IMR-90 (cell line): ENCODE data around the gene CCNC. TPM values are rescaled to one million over a fixed set of nuclear protein-coding genes. Genes with fewer than 3 reads are reported as not detected.

Experiments
- ATAC-seq: fragments of 200-7000 bp; cut with Tn5 transposase; 2 replicates; pipeline ENCODE4 v1.9.1; 2020; ENCODE audit warnings: low read depth, mild to moderate bottlenecking, moderate library complexity
- BruUV-seq: library from RNA; stranded (reverse); fragments of 400-500 nt; replicated peaks from 2 replicates; lab custom pipeline; 2021; lab: Mats Ljungman, UMichigan
- CTCF ChIA-PET: fragments of 300-600 bp; formaldehyde crosslinking; extraction: SDS; loops from one replicate; lab custom pipeline; 2021; ENCODE audit warnings: antibody characterized with exemption; lab: Yijun Ruan, JAX
- POLR2A ChIA-PET: fragments of 300-600 bp; sonication (Branson Sonifier 250); formaldehyde crosslinking; loops from one replicate; lab custom pipeline; 2022; ENCODE audit warnings: antibody characterized with exemption; ENCODE audit not compliant: unreplicated experiment; lab: Charles Lee
- DNase-seq: peaks from one replicate; pipeline ENCODE4 v3.0.0; 2013
- H2AFZ ChIP-seq: replicated peaks from 2 replicates; pipeline ENCODE3; 2013; ENCODE audit warnings: low read length, mild to moderate bottlenecking; ENCODE audit not compliant: poor library complexity
- H2AK5ac ChIP-seq: 2 replicates; pipeline ENCODE4 v1.6.1; 2013; ENCODE audit warnings: low read depth, low read length, inconsistent platforms
- H2AK9ac ChIP-seq: replicated peaks from 2 replicates; pipeline ENCODE3; 2013; ENCODE audit warnings: mild to moderate bottlenecking, low read depth, low read length, moderate library complexity; ENCODE audit not compliant: poor library complexity
- H2BK120ac ChIP-seq: 2 replicates; pipeline ENCODE4 v1.6.1; 2013; ENCODE audit warnings: low read depth, low read length, inconsistent platforms
- H2BK15ac ChIP-seq: 3 replicates; pipeline ENCODE4 v1.6.1; 2013; ENCODE audit warnings: low read depth, low read length, inconsistent platforms
- H2BK20ac ChIP-seq: 2 replicates; pipeline ENCODE4 v1.6.1; 2013; ENCODE audit warnings: low read depth, mild to moderate bottlenecking, inconsistent platforms, low read length, moderate library complexity
- H2BK5ac ChIP-seq: 2 replicates; pipeline ENCODE4 v1.6.1; 2013; ENCODE audit warnings: mild to moderate bottlenecking, low read depth, low read length, inconsistent platforms; ENCODE audit not compliant: poor library complexity, severe bottlenecking
- H3K14ac ChIP-seq: replicated peaks from 2 replicates; pipeline ENCODE4 v1.6.1; 2013; ENCODE audit warnings: low read depth, low read length, inconsistent platforms
- H3K18ac ChIP-seq: 2 replicates; pipeline ENCODE4 v1.6.1; 2013; ENCODE audit warnings: low read depth, low read length, control low read depth
- H3K23ac ChIP-seq: 2 replicates; pipeline ENCODE4 v1.6.1; 2013; ENCODE audit warnings: low read depth, low read length, inconsistent platforms
- H3K27ac ChIP-seq: 2 replicates; pipeline ENCODE4 v1.5.1; 2013; ENCODE audit warnings: mild to moderate bottlenecking, control low read depth, low read length; ENCODE audit not compliant: insufficient read depth
- H3K27me3 ChIP-seq: 2 replicates; pipeline ENCODE4 v1.6.1; 2013; ENCODE audit warnings: low read length; ENCODE audit not compliant: control insufficient read depth, insufficient read depth
- H3K36me3 ChIP-seq: 2 replicates; pipeline ENCODE4 v1.6.1; 2013; ENCODE audit warnings: low read length, mixed read lengths; ENCODE audit not compliant: control insufficient read depth, insufficient read depth
- H3K4ac ChIP-seq: 2 replicates; pipeline ENCODE4 v1.6.1; 2013; ENCODE audit warnings: low read depth, low read length, inconsistent platforms
- H3K4me1 ChIP-seq: 2 replicates; pipeline ENCODE4 v1.6.1; 2013; ENCODE audit warnings: low read length, mixed read lengths; ENCODE audit not compliant: control insufficient read depth, insufficient read depth
- H3K4me2 ChIP-seq: 2 replicates; pipeline ENCODE4 v1.6.1; 2013; ENCODE audit warnings: low read depth, mild to moderate bottlenecking, control low read depth, low read length, moderate library complexity
- H3K4me3 ChIP-seq: 2 replicates; pipeline ENCODE4 v1.5.1; 2013; ENCODE audit warnings: low read depth, mild to moderate bottlenecking, control low read depth, low read length, moderate library complexity; ENCODE audit not compliant: insufficient read depth
- H3K56ac ChIP-seq: 2 replicates; pipeline ENCODE4 v1.6.1; 2013; ENCODE audit warnings: low read length, inconsistent platforms; ENCODE audit not compliant: insufficient read depth; ENCODE audit errors: extremely low read depth
- H3K79me1 ChIP-seq, 2 experiments: 2 replicates each; pipeline ENCODE4 v1.6.1; 2013; ENCODE audit warnings: low read length in 2 of 2, inconsistent platforms in 1 of 2, low read depth in 1 of 2
- H3K9ac ChIP-seq: 2 replicates; pipeline ENCODE4 v1.6.1; 2013; ENCODE audit warnings: low read depth, low read length, control low read depth
- H3K9me1 ChIP-seq: 2 replicates; pipeline ENCODE4 v1.6.1; 2013; ENCODE audit warnings: low read length, inconsistent platforms; ENCODE audit not compliant: insufficient read depth
- H3K9me3 ChIP-seq: 2 replicates; pipeline ENCODE4 v1.6.1; 2013; ENCODE audit warnings: low read length; ENCODE audit not compliant: control insufficient read depth, insufficient read depth
- H4K20me1 ChIP-seq: 2 replicates; pipeline ENCODE4 v1.6.1; 2013; ENCODE audit warnings: low read length, inconsistent platforms; ENCODE audit not compliant: insufficient read depth
- H4K5ac ChIP-seq: 2 replicates; pipeline ENCODE4 v1.6.1; 2013; ENCODE audit warnings: mild to moderate bottlenecking, low read depth, low read length, control low read depth
- H4K8ac ChIP-seq, 2 experiments: 2 replicates each; pipeline ENCODE4 v1.6.1; 2013; ENCODE audit warnings: low read depth in 2 of 2, low read length in 2 of 2, control low read depth in 1 of 2, inconsistent platforms in 1 of 2
- H4K91ac ChIP-seq: 2 replicates; pipeline ENCODE4 v1.6.1; 2013; ENCODE audit warnings: low read depth, low read length, inconsistent platforms; ENCODE audit not compliant: insufficient read depth
- RCOR1 ChIP-seq: IDR thresholded peaks from 2 replicates; pipeline ENCODE4 v1.6.1; 2012; ENCODE audit warnings: mild to moderate bottlenecking, low read length, improper control_type of control experiment; ENCODE audit not compliant: insufficient replicate concordance
- USF2 ChIP-seq: fragments of 150-350 bp; IDR thresholded peaks from 2 replicates; pipeline ENCODE4 v1.6.1; 2017; ENCODE audit warnings: mild to moderate bottlenecking, antibody characterized with exemption, low read length, low read depth
- WGBS, 2 experiments: methylation state at CpG; one replicate each; pipeline versions ENCODE4 v1.1.5 to v1.1.7; 2013; ENCODE audit warnings: missing lambda C conversion rate in 2 of 2; ENCODE audit not compliant: insufficient read length in 1 of 2; ENCODE audit errors: extremely low coverage in 2 of 2; 5-methylcytosine and 5-hydroxymethylcytosine counted together
- dilution Hi-C: fragments of 300-500 bp; cut with HindIII; formaldehyde crosslinking; loops from one replicate; pipeline ENCODE4 v1.14.3; 2018; ENCODE audit warnings: low sequenced_read_pairs; ENCODE audit not compliant: unreplicated experiment
- in situ Hi-C: fragments of 300-500 bp; cut with MboI; formaldehyde crosslinking; loops from 3 replicates; pipeline ENCODE4 v1.14.3; 2019; ENCODE audit warnings: low sequenced_read_pairs, inconsistent platforms, mixed read lengths
- intact Hi-C: fragments of 100-400 bp; cut with micrococcal nuclease; formaldehyde crosslinking; loops from 2 replicates; pipeline ENCODE4 v1.10.0; 2022
- polyA plus RNA-seq, 3 experiments: library from polyadenylated mRNA; depleted of rRNA; stranded (reverse); fragments of >200 nt; gene quantifications; 2 replicates each; pipeline ENCODE4 v1.2.3, GENCODE V29; 2012; ENCODE audit warnings: low replicate concordance in 1 of 3
- total RNA-seq: library from RNA; depleted of rRNA; stranded (reverse); fragments of >200 nt; gene quantifications from 2 replicates; pipeline ENCODE4 v1.2.3, GENCODE V29; 2012

The CCNC gene
- total and polyA plus RNA-seq, 2 of the 4 experiments (the other 2 are of a cell fraction): 30.1 to 95.7 TPM

DNA sequence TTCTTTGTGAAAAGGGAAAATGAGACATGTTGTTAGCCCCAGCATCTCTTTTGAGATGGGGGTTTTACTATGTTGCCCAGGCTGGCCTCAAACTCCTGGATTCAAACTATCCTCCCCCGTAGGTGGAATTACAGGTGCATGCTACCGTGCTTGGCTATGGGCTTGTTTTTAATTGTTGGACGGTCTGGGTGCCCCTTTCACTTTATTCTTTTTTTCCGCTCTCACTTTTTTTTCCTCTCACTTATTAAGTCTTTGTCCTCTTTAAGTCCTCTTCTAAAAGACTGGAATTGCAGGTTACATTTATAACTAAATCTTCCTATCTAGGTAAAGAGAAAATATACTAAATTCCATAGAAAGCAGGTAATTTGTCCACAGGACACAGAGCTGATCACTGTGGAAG lies 19.3 kb upstream of the CCNC start:
- ChIA-PET POLR2A (no interaction called here), CTCF (interaction anchor here (0.8 to 1.0 kb wide), 2 partner anchors 24 to 162 kb away, joined by 4 read pairs; no protein-coding TSS in a partner anchor)
- in situ Hi-C loops: loop anchor here (25.0 kb wide), 1 partner anchor 875 kb away; the partner anchor contains the start of gene SIM1
- no peaks in the 10 kb centered on the region; the same call in 1 of the 2 replicates for H3K9me1 ChIP-seq
- WGBS, 2 experiments: 100% methylated on average over 1 of the region's 4 CpGs; no CpG with 5 or more reads in 1 of the 2 experiments
- dilution Hi-C loops: no loop called here
- ATAC-seq (no peak), DNase-seq (no peak)
- no peaks in the 10 kb centered on the region for H4K20me1 ChIP-seq
- peaks cover 2% of the 10 kb centered on the region; the same call in 1 of the 2 replicates for H3K9me3 ChIP-seq
- BruUV-seq: no TSS peak
- no peak for TF ChIP-seq RCOR1
- no peak for TF ChIP-seq USF2
- H2BK15ac ChIP-seq: no peak overlapping the region
- H3K36me3 ChIP-seq: no peaks in the 10 kb centered on the region
- H3K18ac ChIP-seq: no peak overlapping the region
- H3K27me3 ChIP-seq: peaks cover 68% of the 10 kb centered on the region
- no peak overlapping the region for H3K4ac ChIP-seq
- no peak overlapping the region for H2AK5ac ChIP-seq
- no peak overlapping the region for H3K27ac ChIP-seq
- intact Hi-C loops: loop anchor here (1.0 to 2.0 kb wide), 2 partner anchors 159 to 235 kb away; no protein-coding TSS in a partner anchor
- no peak overlapping the region for H4K8ac ChIP-seq
- no peaks in the 10 kb centered on the region for H3K4me1 ChIP-seq
- H3K9ac ChIP-seq: no peak overlapping the region
- H2BK5ac ChIP-seq: no peak overlapping the region
- H3K4me2 ChIP-seq: no peak overlapping the region
- no peak overlapping the region for H2BK120ac ChIP-seq
- no peak overlapping the region for H4K5ac ChIP-seq
- no peak overlapping the region for H2AK9ac ChIP-seq
- H3K23ac ChIP-seq: no peak overlapping the region
- no peaks in the 10 kb centered on the region for H3K79me1 ChIP-seq
- no peak overlapping the region for H3K4me3 ChIP-seq
- H2AFZ ChIP-seq: no peak overlapping the region
- H3K56ac ChIP-seq: no peak overlapping the region
- no peak overlapping the region for H2BK20ac ChIP-seq
- H4K91ac ChIP-seq: no peak overlapping the region
- H3K14ac ChIP-seq: no peak overlapping the region
